Measurements from ENCODE around the gene SDK1.

The SDK1 gene

DNA sequence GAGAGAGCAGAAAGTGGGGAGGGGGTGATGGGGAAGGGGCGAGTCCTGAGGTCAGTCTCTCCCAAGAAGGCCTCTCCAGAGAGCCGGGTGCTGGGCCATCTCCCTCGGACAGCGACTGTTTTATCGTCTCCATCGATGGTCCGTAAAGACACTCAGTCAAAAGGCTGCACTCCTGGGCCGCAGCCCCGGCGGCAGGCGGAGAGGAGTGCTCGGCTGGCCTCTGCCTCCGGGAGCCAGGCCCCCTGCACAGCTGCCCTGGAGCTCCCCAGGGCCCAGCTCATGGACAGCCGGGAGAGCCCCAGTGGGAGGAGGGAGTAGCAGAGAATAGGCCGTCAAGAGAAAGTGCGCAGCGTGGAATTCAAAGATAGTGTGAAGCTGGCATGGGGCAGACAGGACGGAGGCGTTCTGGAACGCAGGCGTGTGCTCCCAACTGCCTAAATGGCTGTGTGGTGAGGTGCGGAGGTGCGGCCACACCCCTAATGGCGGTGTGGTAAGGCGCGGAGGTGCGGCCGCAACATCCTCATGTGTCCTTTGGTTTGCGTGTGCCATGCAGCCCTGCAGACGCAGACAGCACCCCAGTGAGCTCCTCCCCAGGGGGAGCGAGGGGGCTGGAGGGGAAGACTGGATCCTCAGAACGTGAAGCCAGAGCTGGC, 903.6 kb downstream of the SDK1 start:
- H3K36me3 ChIP-seq (ENCODE audit: control insufficient read depth, low read length): no peaks in the 10 kb centered on the region
- TF ChIP-seq, protein P1, sequence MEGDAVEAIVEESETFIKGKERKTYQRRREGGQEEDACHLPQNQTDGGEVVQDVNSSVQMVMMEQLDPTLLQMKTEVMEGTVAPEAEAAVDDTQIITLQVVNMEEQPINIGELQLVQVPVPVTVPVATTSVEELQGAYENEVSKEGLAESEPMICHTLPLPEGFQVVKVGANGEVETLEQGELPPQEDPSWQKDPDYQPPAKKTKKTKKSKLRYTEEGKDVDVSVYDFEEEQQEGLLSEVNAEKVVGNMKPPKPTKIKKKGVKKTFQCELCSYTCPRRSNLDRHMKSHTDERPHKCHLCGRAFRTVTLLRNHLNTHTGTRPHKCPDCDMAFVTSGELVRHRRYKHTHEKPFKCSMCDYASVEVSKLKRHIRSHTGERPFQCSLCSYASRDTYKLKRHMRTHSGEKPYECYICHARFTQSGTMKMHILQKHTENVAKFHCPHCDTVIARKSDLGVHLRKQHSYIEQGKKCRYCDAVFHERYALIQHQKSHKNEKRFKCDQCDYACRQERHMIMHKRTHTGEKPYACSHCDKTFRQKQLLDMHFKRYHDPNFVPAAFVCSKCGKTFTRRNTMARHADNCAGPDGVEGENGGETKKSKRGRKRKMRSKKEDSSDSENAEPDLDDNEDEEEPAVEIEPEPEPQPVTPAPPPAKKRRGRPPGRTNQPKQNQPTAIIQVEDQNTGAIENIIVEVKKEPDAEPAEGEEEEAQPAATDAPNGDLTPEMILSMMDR (IDR thresholded peaks at IDR 0.05; ENCODE audit: low read depth, low read length, poor library complexity, severe bottlenecking): no peak
- no peak for TF ChIP-seq EZH2phosphoT487 (IDR thresholded peaks at IDR 0.05; ENCODE audit: borderline replicate concordance, low read length)
- H3K4me3 ChIP-seq (ENCODE audit: low read length): no peak overlapping the region
- no peaks in the 10 kb centered on the region for H3F3A ChIP-seq (ENCODE audit: control insufficient read depth, insufficient read depth)
- H4K20me1 ChIP-seq (ENCODE audit: control insufficient read depth, insufficient read depth, low read depth, low read length): no peaks in the 10 kb centered on the region
- no peaks in the 10 kb centered on the region for H3K79me2 ChIP-seq (ENCODE audit: control insufficient read depth, low read length)
- no peaks in the 10 kb centered on the region for H3K9me2 ChIP-seq (replicated peaks; ENCODE audit: control insufficient read depth, low read length)
- H3K27me3 ChIP-seq (ENCODE audit: control insufficient read depth, low read length): no peaks in the 10 kb centered on the region
- H3K4me2 ChIP-seq (ENCODE audit: low read length): no peak overlapping the region
- no peak overlapping the region for H3K27ac ChIP-seq (ENCODE audit: low read depth, low read length)
- peaks cover 54% of the 10 kb centered on the region; the same call in 1 of the 2 replicates for H3K9me3 ChIP-seq (ENCODE audit: control insufficient read depth, insufficient read depth, low read length)
- H3K4me1 ChIP-seq (ENCODE audit: control insufficient read depth, low read length): no peaks in the 10 kb centered on the region

DNA sequence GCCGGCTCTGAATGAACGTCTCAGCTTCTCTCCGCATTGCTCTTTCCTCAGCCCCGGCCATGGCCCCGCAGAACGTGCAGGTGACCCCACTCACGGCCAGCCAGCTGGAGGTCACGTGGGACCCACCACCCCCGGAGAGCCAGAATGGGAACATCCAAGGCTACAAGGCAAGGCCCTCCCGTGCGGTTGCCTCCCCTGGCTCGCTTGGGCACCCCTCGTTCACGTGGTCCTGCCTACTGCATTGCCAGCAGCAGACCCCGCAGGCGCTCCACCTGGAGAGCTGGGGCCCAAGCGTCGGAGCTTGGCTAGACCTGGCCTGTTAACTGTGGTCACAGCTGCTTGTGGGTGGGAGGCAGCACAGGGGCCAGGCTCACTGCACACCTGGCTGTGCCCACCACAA, 904.8 kb downstream of the SDK1 start:
- H3F3A ChIP-seq (ENCODE audit: control insufficient read depth, insufficient read depth): no peaks in the 10 kb centered on the region
- no peaks in the 10 kb centered on the region for H3K79me2 ChIP-seq (ENCODE audit: control insufficient read depth, low read length)
- no peaks in the 10 kb centered on the region for H3K27me3 ChIP-seq (ENCODE audit: control insufficient read depth, low read length)
- no peaks in the 10 kb centered on the region for H3K4me1 ChIP-seq (ENCODE audit: control insufficient read depth, low read length)
- H3K27ac ChIP-seq (ENCODE audit: low read depth, low read length): no peak overlapping the region
- H3K36me3 ChIP-seq (ENCODE audit: control insufficient read depth, low read length): no peaks in the 10 kb centered on the region
- H3K4me3 ChIP-seq (ENCODE audit: low read length): no peak overlapping the region
- no peaks in the 10 kb centered on the region for H4K20me1 ChIP-seq (ENCODE audit: control insufficient read depth, insufficient read depth, low read depth, low read length)
- H3K4me2 ChIP-seq (ENCODE audit: low read length): no peak overlapping the region
- H3K9me3 ChIP-seq (ENCODE audit: control insufficient read depth, insufficient read depth, low read length): peaks cover 58% of the 10 kb centered on the region; the same call in 1 of the 2 replicates
- no peaks in the 10 kb centered on the region for H3K9me2 ChIP-seq (replicated peaks; ENCODE audit: control insufficient read depth, low read length)
- TF ChIP-seq, protein P1 (IDR thresholded peaks at IDR 0.05; ENCODE audit: low read depth, low read length, poor library complexity, severe bottlenecking): no peak
- TF ChIP-seq EZH2phosphoT487 (IDR thresholded peaks at IDR 0.05; ENCODE audit: borderline replicate concordance, low read length): no peak

DNA sequence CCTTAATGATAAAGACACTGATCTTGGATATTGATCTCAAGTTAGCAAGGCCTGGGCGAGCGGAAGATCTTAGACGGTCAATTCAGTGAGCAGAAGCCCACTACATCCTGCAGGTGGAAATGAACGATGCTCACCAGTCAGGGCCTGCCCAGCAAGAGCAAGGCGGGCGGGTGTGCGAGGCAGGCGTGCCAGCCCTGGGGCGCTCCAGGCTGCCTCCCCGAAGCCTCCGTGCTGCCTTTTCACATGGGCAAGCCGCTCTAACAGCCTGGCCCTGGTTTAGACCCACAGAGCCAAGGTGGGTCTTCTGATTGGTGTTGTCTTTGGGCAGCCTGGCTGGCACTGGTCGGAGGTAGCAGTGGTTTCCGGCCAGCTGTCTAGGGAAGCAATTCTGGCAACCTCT, 906.0 kb downstream of the SDK1 start:
- H3K4me3 ChIP-seq (ENCODE audit: low read length): no peak overlapping the region
- H3K4me1 ChIP-seq (ENCODE audit: control insufficient read depth, low read length): no peaks in the 10 kb centered on the region
- no peak overlapping the region for H3K4me2 ChIP-seq (ENCODE audit: low read length)
- TF ChIP-seq, protein P1 (IDR thresholded peaks at IDR 0.05; ENCODE audit: low read depth, low read length, poor library complexity, severe bottlenecking): no peak
- no peak for TF ChIP-seq EZH2phosphoT487 (IDR thresholded peaks at IDR 0.05; ENCODE audit: borderline replicate concordance, low read length)
- no peaks in the 10 kb centered on the region for H3K27me3 ChIP-seq (ENCODE audit: control insufficient read depth, low read length)
- no peaks in the 10 kb centered on the region for H3K9me2 ChIP-seq (replicated peaks; ENCODE audit: control insufficient read depth, low read length)
- peaks cover 61% of the 10 kb centered on the region; the same call in 1 of the 2 replicates for H3K9me3 ChIP-seq (ENCODE audit: control insufficient read depth, insufficient read depth, low read length)
- no peaks in the 10 kb centered on the region for H4K20me1 ChIP-seq (ENCODE audit: control insufficient read depth, insufficient read depth, low read depth, low read length)
- H3K79me2 ChIP-seq (ENCODE audit: control insufficient read depth, low read length): no peaks in the 10 kb centered on the region
- no peaks in the 10 kb centered on the region for H3F3A ChIP-seq (ENCODE audit: control insufficient read depth, insufficient read depth)
- H3K27ac ChIP-seq (ENCODE audit: low read depth, low read length): no peak overlapping the region
- H3K36me3 ChIP-seq (ENCODE audit: control insufficient read depth, low read length): no peaks in the 10 kb centered on the region

Data from DOHH2 (cell line).